ENCODE data around the gene STIMATE. TPM values are rescaled to one million over a fixed set of nuclear protein-coding genes. Genes with fewer than 3 reads are reported as not detected.

Gene STIMATE
- total RNA-seq, 1 experiment from 2014 or later, result 15.7 TPM

- no peak overlapping the region for H3K27ac ChIP-seq (ENCODE audit: low read length)
- DNase-seq (ENCODE audit: low read depth, low spot score), result no peak
- CTCF ChIA-PET, result interaction anchor here (1.0 kb wide), 1 partner anchor 44 kb away, joined by 4 read pairs; no protein-coding TSS in a partner anchor
- ATAC-seq, result no peak
- in situ Hi-C loops (cut with HindIII; ENCODE audit: low pct_unique_long_range_greater_than_20kb, low sequenced_read_pairs) (no loop called here), intact Hi-C loops (cut with micrococcal nuclease; ENCODE audit: unreplicated experiment) (loop anchor here (2.0 kb wide), 1 partner anchor 223 kb away; no protein-coding TSS in a partner anchor)
- no TSS peak for BruUV-seq (replicated peaks)
- no peaks in the 10 kb centered on the region for H3K4me1 ChIP-seq (ENCODE audit: control insufficient read depth, insufficient read depth, low read length)
- no peaks in the 10 kb centered on the region for H3K9me3 ChIP-seq (ENCODE audit: control insufficient read depth, insufficient read depth, low read depth, low read length)
- H3K36me3 ChIP-seq (ENCODE audit: control insufficient read depth, insufficient read depth, low read length), result no peaks in the 10 kb centered on the region
- no peak overlapping the region for H3K4me3 ChIP-seq (ENCODE audit: low read depth in 2 of 2, low read length in 2 of 2)
- no peak for TF ChIP-seq REST (IDR thresholded peaks at IDR 0.05; ENCODE audit: insufficient read depth in 1 of 2, low read depth in 2 of 2, low read length in 1 of 2)
- POLR2A ChIA-PET, result no interaction called here
- H3K27me3 ChIP-seq (ENCODE audit: control insufficient read depth, insufficient read depth, low read length), result no peaks in the 10 kb centered on the region
These were observed 47.7 kb downstream of the STIMATE start for GRCh38 chr3:52849656-52850055.

- TF ChIP-seq REST (IDR thresholded peaks at IDR 0.05; ENCODE audit: insufficient read depth in 1 of 2, low read depth in 2 of 2, low read length in 1 of 2), result no peak
- TF ChIP-seq POLR2AphosphoS5 (IDR thresholded peaks at IDR 0.05; ENCODE audit: low read depth, low read length), result no peak
- TF ChIP-seq, protein P1, sequence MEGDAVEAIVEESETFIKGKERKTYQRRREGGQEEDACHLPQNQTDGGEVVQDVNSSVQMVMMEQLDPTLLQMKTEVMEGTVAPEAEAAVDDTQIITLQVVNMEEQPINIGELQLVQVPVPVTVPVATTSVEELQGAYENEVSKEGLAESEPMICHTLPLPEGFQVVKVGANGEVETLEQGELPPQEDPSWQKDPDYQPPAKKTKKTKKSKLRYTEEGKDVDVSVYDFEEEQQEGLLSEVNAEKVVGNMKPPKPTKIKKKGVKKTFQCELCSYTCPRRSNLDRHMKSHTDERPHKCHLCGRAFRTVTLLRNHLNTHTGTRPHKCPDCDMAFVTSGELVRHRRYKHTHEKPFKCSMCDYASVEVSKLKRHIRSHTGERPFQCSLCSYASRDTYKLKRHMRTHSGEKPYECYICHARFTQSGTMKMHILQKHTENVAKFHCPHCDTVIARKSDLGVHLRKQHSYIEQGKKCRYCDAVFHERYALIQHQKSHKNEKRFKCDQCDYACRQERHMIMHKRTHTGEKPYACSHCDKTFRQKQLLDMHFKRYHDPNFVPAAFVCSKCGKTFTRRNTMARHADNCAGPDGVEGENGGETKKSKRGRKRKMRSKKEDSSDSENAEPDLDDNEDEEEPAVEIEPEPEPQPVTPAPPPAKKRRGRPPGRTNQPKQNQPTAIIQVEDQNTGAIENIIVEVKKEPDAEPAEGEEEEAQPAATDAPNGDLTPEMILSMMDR (IDR thresholded peaks at IDR 0.05), result no peak
- TF ChIP-seq TCF7L2 (IDR thresholded peaks at IDR 0.05; ENCODE audit: low read depth, low read length), result no peak
- no peak for TF ChIP-seq SIN3A (IDR thresholded peaks at IDR 0.05; ENCODE audit: borderline replicate concordance, insufficient read depth, low read depth, low read length)
- no peaks in the 10 kb centered on the region for H3K36me3 ChIP-seq (ENCODE audit: control insufficient read depth, insufficient read depth, low read length)
- in situ Hi-C loops (cut with HindIII; ENCODE audit: low pct_unique_long_range_greater_than_20kb, low sequenced_read_pairs), result no loop called here
- no TSS peak for BruUV-seq (replicated peaks)
- no peak overlapping the region for H3K4me3 ChIP-seq (ENCODE audit: low read depth in 2 of 2, low read length in 2 of 2)
- no peak for ATAC-seq
- intact Hi-C loops (cut with micrococcal nuclease; ENCODE audit: unreplicated experiment), result no loop called here
- H3K9me3 ChIP-seq (ENCODE audit: control insufficient read depth, insufficient read depth, low read depth, low read length), result no peaks in the 10 kb centered on the region
- H3K27ac ChIP-seq (ENCODE audit: low read length), result no peak overlapping the region
- ChIA-PET POLR2A (no interaction called here), CTCF (no interaction called here)
- DNase-seq (ENCODE audit: low read depth, low spot score), result no peak
- H3K4me1 ChIP-seq (ENCODE audit: control insufficient read depth, insufficient read depth, low read length), result no peaks in the 10 kb centered on the region
- no peaks in the 10 kb centered on the region for H3K27me3 ChIP-seq (ENCODE audit: control insufficient read depth, insufficient read depth, low read length)
These were observed 48.7 kb downstream of the STIMATE start for GRCh38 chr3:52848617-52849016.

All from Panc1 (cell line).